ENCODE data around the gene PIP5K1C.

DNA sequence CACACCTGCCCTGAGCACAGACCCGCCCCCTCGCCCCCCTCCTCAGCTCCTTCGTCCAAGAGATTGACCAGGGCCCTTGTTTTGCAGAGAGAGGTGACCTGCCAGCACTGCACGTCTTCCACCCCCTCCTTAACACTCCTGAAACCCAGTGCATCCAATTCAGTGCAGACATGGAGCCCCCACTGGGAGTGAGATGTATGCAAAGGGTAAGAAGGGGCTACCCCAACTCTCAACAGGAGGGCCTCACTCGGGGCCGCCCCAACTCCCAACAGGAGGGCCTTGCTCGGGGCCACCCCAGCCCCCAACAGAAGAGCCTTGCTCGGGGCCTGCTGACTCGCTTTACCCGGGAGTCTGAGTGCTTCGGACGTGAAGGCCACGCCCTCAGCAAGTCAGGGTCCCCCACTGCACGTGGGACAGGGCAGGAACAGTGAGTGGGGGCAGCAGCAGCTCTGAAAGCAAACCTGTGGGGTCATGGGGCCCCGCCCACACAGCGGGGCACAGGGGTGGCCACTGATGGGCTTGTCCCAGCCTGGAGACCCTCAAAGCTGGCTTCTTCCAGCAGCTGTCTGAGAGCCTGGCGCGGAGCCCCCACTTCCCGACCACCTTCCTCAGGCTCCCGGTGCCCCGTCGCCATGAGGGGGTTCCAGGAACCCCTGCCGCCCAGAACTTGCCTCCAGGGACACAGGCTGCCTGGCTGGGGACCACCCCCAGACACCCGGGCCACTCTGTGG lies 79.3 kb downstream of the PIP5K1C start:
- TF ChIP-seq EZH2 (IDR thresholded peaks at IDR 0.05; ENCODE audit: borderline replicate concordance, low read depth, low read length, poor library complexity, severe bottlenecking), result no peak
- TF ChIP-seq, protein P1, sequence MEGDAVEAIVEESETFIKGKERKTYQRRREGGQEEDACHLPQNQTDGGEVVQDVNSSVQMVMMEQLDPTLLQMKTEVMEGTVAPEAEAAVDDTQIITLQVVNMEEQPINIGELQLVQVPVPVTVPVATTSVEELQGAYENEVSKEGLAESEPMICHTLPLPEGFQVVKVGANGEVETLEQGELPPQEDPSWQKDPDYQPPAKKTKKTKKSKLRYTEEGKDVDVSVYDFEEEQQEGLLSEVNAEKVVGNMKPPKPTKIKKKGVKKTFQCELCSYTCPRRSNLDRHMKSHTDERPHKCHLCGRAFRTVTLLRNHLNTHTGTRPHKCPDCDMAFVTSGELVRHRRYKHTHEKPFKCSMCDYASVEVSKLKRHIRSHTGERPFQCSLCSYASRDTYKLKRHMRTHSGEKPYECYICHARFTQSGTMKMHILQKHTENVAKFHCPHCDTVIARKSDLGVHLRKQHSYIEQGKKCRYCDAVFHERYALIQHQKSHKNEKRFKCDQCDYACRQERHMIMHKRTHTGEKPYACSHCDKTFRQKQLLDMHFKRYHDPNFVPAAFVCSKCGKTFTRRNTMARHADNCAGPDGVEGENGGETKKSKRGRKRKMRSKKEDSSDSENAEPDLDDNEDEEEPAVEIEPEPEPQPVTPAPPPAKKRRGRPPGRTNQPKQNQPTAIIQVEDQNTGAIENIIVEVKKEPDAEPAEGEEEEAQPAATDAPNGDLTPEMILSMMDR (conservative IDR thresholded peaks at IDR 0.05; ENCODE audit: low read depth, low read length), result no peak
